Endodermal cell (in vitro differentiated cells): ENCODE results near the gene HDAC4. TPM values are rescaled to one million over a fixed set of nuclear protein-coding genes. Genes with fewer than 3 reads are reported as not detected.
A peak's percentile ranks its signal among the peaks of the same experiment; 100 is the strongest.

Experiments used
- DNase-seq: peaks from one replicate; pipeline ENCODE4 v3.0.0-alpha.2; 2017
- H3K27ac ChIP-seq: 2 replicates; pipeline ENCODE4 v1.5.1; 2013; ENCODE audit warnings: mild to moderate bottlenecking, low read depth, low read length, moderate library complexity
- H3K27me3 ChIP-seq: 2 replicates; pipeline ENCODE4 v1.6.1; 2013; ENCODE audit warnings: mild to moderate bottlenecking, low read length, moderate library complexity; ENCODE audit not compliant: insufficient read depth, control insufficient read depth, poor library complexity, severe bottlenecking
- H3K36me3 ChIP-seq: 2 replicates; pipeline ENCODE4 v1.7.0; 2013; ENCODE audit warnings: mild to moderate bottlenecking, low read length, moderate library complexity; ENCODE audit not compliant: control insufficient read depth, insufficient read depth
- H3K4me1 ChIP-seq: one replicate; pipeline ENCODE4 v1.7.0; 2013; ENCODE audit warnings: low read length; ENCODE audit not compliant: control insufficient read depth, insufficient read depth
- H3K4me3 ChIP-seq: 2 replicates; pipeline ENCODE4 v1.5.1; 2013; ENCODE audit warnings: mild to moderate bottlenecking, low read length, moderate library complexity
- H3K9ac ChIP-seq: 2 replicates; pipeline ENCODE4 v1.6.1; 2013; ENCODE audit warnings: mild to moderate bottlenecking, low read length, moderate library complexity; ENCODE audit not compliant: poor library complexity, severe bottlenecking; ENCODE audit errors: extremely low read depth
- H3K9me3 ChIP-seq: 2 replicates; pipeline ENCODE4 v1.6.1; 2013; ENCODE audit warnings: mild to moderate bottlenecking, low read length, moderate library complexity; ENCODE audit not compliant: control insufficient read depth
- H3K27ac Mint-ChIP-seq: 2 replicates; pipeline ENCODE4 v1.8.0; 2020; ENCODE audit warnings: mixed read lengths
- H3K27me3 Mint-ChIP-seq: 2 replicates; pipeline ENCODE4 v1.8.0; 2021; ENCODE audit warnings: mild to moderate bottlenecking, mixed read lengths; ENCODE audit not compliant: insufficient read depth
- H3K36me3 Mint-ChIP-seq: 2 replicates; pipeline ENCODE4 v1.8.0; 2020; ENCODE audit warnings: low read depth, mixed read lengths
- H3K4me1 Mint-ChIP-seq: 2 replicates; pipeline ENCODE4 v1.8.0; 2020; ENCODE audit warnings: mixed read lengths
- H3K4me3 Mint-ChIP-seq: 2 replicates; pipeline ENCODE4 v1.8.0; 2020; ENCODE audit warnings: mild to moderate bottlenecking, moderate library complexity, mixed read lengths
- H3K9me3 Mint-ChIP-seq: 2 replicates; pipeline ENCODE4 v1.8.0; 2020; ENCODE audit warnings: mild to moderate bottlenecking, mixed read lengths
- CTCF ChIP-seq: fragments of 200-600 bp; sonication (generic); conservative IDR thresholded peaks from 2 replicates; pipeline ENCODE4 v1.5.0; 2021; ENCODE audit warnings: antibody characterized with exemption, mild to moderate bottlenecking
- WGBS, 2 experiments: methylation state at CpG; one replicate each; pipeline versions ENCODE4 v1.1.5 to v1.1.7; 2013; ENCODE audit warnings: missing lambda C conversion rate in 2 of 2, mixed read lengths in 1 of 2; ENCODE audit not compliant: insufficient coverage in 1 of 2, insufficient read length in 1 of 2; 5-methylcytosine and 5-hydroxymethylcytosine counted together
- total RNA-seq, 2 donors: library from RNA; stranded (reverse); fragmentation: NEBNext Ultra II Directional in 1 of 2; extraction: Animal tissue kit (Norgen Biotek cat#: 25700) in 1 of 2; gene quantifications; 2 replicates in 1 of 2; 3 replicates in 1 of 2; pipeline ENCODE4 v1.2.1, GENCODE V29; 2021

HDAC4 gene
- total RNA-seq, 2 donors from 2014 or later, result 45.7 to 51.2 TPM

DNA sequence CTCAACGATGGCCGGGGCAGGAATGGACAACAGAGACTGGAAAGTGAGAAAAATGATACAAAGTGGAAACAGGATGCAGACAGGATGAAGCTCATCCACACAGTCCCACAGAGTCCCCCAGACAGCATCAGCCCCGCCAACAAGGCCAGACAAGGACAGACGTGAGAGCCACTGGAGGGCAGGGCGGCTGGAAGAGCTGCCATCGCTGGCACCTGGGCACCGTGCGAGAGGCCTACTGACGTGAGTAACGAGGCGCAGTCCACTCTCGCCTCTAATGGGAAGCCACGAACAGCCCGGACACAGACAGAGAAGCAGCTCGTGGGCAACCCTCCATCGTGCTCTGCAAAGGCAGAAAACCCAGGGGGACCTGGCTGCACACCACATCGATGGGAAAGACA, 17.1 kb downstream of the HDAC4 start:
- Histone ChIP-seq H3K27ac (no peak overlapping the region), H3K4me1 (no peaks in the 10 kb centered on the region), H3K4me3 (no peak overlapping the region), H3K36me3 (no peaks in the 10 kb centered on the region), H3K9ac (no peak overlapping the region), H3K9me3 (no peaks in the 10 kb centered on the region), H3K27me3 (no peaks in the 10 kb centered on the region)
- Mint-ChIP-seq H3K27me3 (no peaks in the 10 kb centered on the region), H3K36me3 (no peaks in the 10 kb centered on the region), H3K27ac (no peak overlapping the region), H3K4me3 (no peak overlapping the region), H3K4me1 (peaks cover 9% of the 10 kb centered on the region), H3K9me3 (no peaks in the 10 kb centered on the region)
- no peak for DNase-seq
- 94 to 97% methylated on average over 15 to 17 of the region's 17 CpGs for WGBS, 2 experiments
- TF ChIP-seq CTCF, result no peak

DNA sequence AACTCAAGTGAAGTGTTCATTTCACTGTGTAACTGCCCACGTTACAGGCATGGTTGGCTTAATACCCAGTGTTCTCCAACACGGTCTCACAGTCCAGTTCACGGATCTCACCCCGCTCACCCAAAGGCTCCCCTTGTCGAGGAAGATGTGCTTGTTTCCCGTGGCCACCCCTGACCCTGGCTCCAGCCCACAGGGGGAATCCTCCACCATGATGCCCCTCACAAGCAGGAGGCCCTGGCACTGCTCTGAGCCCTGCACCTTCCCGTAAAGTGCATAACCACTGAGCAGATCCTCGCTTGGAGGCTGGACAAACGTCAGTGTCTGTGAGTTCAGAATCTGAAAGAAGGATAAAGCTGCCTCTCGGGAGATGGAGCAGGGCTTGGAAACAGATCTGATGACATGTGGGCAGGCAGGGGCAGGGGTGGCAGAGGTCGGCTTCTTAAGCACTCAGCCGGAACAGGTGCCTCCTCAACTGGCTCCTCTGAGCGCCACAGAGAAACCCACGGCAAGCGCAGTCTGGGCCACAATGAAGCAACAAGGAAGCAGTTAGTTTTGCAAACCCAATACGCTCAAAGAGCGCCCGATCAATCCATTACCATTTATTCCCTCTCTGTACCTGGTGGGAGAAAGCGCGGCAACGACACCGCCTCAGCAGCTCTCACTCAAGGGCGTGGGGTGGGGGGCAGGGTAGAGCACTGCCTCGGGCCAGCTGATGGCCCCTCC, 17.6 kb downstream of the HDAC4 start:
- H3K27ac Mint-ChIP-seq, result peak overlapping the region; percentile 48
- no peaks in the 10 kb centered on the region for H3K36me3 Mint-ChIP-seq
- no peak for DNase-seq
- H3K4me3 ChIP-seq, result no peak overlapping the region
- 94 to 96% methylated on average over 20 to 24 of the region's 24 CpGs for WGBS, 2 experiments
- peaks cover 9% of the 10 kb centered on the region for H3K4me1 Mint-ChIP-seq
- no peak overlapping the region for H3K27ac ChIP-seq
- H3K9me3 Mint-ChIP-seq, result no peaks in the 10 kb centered on the region
- no peaks in the 10 kb centered on the region for H3K9me3 ChIP-seq
- no peaks in the 10 kb centered on the region for H3K4me1 ChIP-seq
- H3K27me3 Mint-ChIP-seq, result no peaks in the 10 kb centered on the region
- H3K36me3 ChIP-seq, result no peaks in the 10 kb centered on the region
- H3K9ac ChIP-seq, result no peak overlapping the region
- H3K27me3 ChIP-seq, result no peaks in the 10 kb centered on the region
- H3K4me3 Mint-ChIP-seq, result no peak overlapping the region
- no peak for TF ChIP-seq CTCF

GRCh38 chr2:239382384-239382880, 18.4 kb downstream of the HDAC4 start:
- no peak overlapping the region for H3K9ac ChIP-seq

More at GRCh38 chr2:239382384-239382880, 18.4 kb downstream of the HDAC4 start:
- 86 to 93% methylated on average over 3 to 6 of the region's 6 CpGs for WGBS, 2 experiments
- peaks cover 9% of the 10 kb centered on the region for H3K4me1 Mint-ChIP-seq
- Histone ChIP-seq H3K4me1 (no peaks in the 10 kb centered on the region), H3K4me3 (no peak overlapping the region), H3K27me3 (no peaks in the 10 kb centered on the region), H3K9me3 (no peaks in the 10 kb centered on the region), H3K27ac (no peak overlapping the region), H3K36me3 (no peaks in the 10 kb centered on the region)
- no peak for TF ChIP-seq CTCF
- no peaks in the 10 kb centered on the region for H3K27me3 Mint-ChIP-seq
- peaks cover 4% of the 10 kb centered on the region for H3K36me3 Mint-ChIP-seq
- H3K27ac Mint-ChIP-seq, result no peak overlapping the region
- H3K9me3 Mint-ChIP-seq, result no peaks in the 10 kb centered on the region
- DNase-seq, result no peak
- no peak overlapping the region for H3K4me3 Mint-ChIP-seq
